Stomach (tissue), 9 donors: ENCODE data around the gene EFR3B. TPM values are rescaled to one million over a fixed set of nuclear protein-coding genes. Genes with fewer than 3 reads are reported as not detected.

Source experiments
- DNase-seq, 2 donors: peaks; one replicate each; pipeline versions ENCODE4 v3.0.0 to v3.0.0-alpha.2; 2013 to 2019
- H3K27ac ChIP-seq, 5 donors: fragments of 200-600 bp in 4 of 5; sonication (generic) in 4 of 5; one replicate each; pipeline ENCODE4 v1.5.1; 2013 to 2019; ENCODE audit warnings: mild to moderate bottlenecking in 1 of 5, moderate library complexity in 1 of 5
- H3K27me3 ChIP-seq, 3 donors: fragments of 200-600 bp; sonication (generic); one replicate each; pipeline ENCODE4 v1.5.1; 2017 to 2019; ENCODE audit warnings: mixed run types in 1 of 3
- H3K36me3 ChIP-seq, 4 donors: fragments of 200-600 bp; sonication (generic); 1 replicate in 3 of 4; 2 replicates in 1 of 4; pipeline ENCODE4 v1.5.1; 2016 to 2019
- H3K4me1 ChIP-seq, 4 donors: fragments of 200-600 bp; sonication (generic); one replicate each; pipeline ENCODE4 v1.5.1; 2016 to 2019
- H3K4me3 ChIP-seq, 4 donors: fragments of 200-600 bp; sonication (generic) in 3 of 4; one replicate each; pipeline ENCODE4 v1.5.1; 2016 to 2019; ENCODE audit warnings: mild to moderate bottlenecking in 1 of 4
- H3K9me3 ChIP-seq, 4 donors: fragments of 200-600 bp; sonication (generic); one replicate each; pipeline ENCODE4 v1.5.1; 2016 to 2019
- EP300 ChIP-seq: sonication (generic); formaldehyde crosslinking; IDR thresholded peaks from one replicate; pipeline ENCODE4 v1.6.1; 2017; ENCODE audit warnings: antibody characterized with exemption
- POLR2A ChIP-seq, 4 donors: fragments of 450-650 bp; IDR thresholded peaks; one replicate each; pipeline ENCODE4 v1.6.1; 2016; ENCODE audit warnings: antibody characterized with exemption in 4 of 4, control low read depth in 2 of 4, mild to moderate bottlenecking in 1 of 4, moderate library complexity in 1 of 4
- POLR2AphosphoS5 ChIP-seq, 3 donors: sonication (generic); formaldehyde crosslinking; IDR thresholded peaks; one replicate each; pipeline ENCODE4 v1.6.1; 2016; ENCODE audit warnings: antibody characterized with exemption in 3 of 3
- WGBS, 5 donors: extraction: QIAGEN DNeasy Blood & Tissue Kit in 3 of 5; methylation state at CpG; one replicate each; pipeline versions ENCODE4 v1.1.5 to v1.1.7; 2013 to 2018; 5-methylcytosine and 5-hydroxymethylcytosine counted together
- intact Hi-C: fragments of 100-400 bp; cut with DNase I; formaldehyde crosslinking; loops from one replicate; pipeline ENCODE4 v1.15.1; 2023; ENCODE audit warnings: low total_unique reads
- polyA plus RNA-seq, 3 donors: library from polyadenylated mRNA; stranded (reverse); fragments of 200-250 nt; gene quantifications; one replicate each; pipeline ENCODE4 v1.2.3, GENCODE V29; 2013
- total RNA-seq, 5 donors: library from RNA; depleted of rRNA; stranded (reverse); fragments of >200 nt; gene quantifications; one replicate each; pipeline versions ENCODE4 v1.1.0 to v1.2.3, GENCODE V29; 2014 to 2016
- TF ChIP-seq, protein P1 (sequence below), 7 experiments: fragments of 450-650 bp in 4 of 7; fragments of 200-600 bp in 3 of 7; sonication (generic) in 3 of 7; IDR thresholded peaks; one replicate each; pipeline ENCODE4 v1.5.1; 2016 to 2019; ENCODE audit warnings: antibody characterized with exemption in 7 of 7, control low read depth in 2 of 7, mild to moderate bottlenecking in 1 of 7
- donor health status: healthy with polysubstance abuse.
- donor health status: Bipolar disorder and iron deficiency.
- donor health status: healthy.

The EFR3B gene
- total and polyA plus RNA-seq, 8 donors = 0.10 to 4.5 (median 0.58) TPM; not detected in 1

GRCh38 chr2:25036221-25036559 is 5.7 kb upstream of the EFR3B start:
- no peaks in the 10 kb centered on the region for H3K36me3 ChIP-seq
- no peak for TF ChIP-seq POLR2AphosphoS5 (IDR thresholded peaks at IDR 0.05)
- TF ChIP-seq, protein P1, sequence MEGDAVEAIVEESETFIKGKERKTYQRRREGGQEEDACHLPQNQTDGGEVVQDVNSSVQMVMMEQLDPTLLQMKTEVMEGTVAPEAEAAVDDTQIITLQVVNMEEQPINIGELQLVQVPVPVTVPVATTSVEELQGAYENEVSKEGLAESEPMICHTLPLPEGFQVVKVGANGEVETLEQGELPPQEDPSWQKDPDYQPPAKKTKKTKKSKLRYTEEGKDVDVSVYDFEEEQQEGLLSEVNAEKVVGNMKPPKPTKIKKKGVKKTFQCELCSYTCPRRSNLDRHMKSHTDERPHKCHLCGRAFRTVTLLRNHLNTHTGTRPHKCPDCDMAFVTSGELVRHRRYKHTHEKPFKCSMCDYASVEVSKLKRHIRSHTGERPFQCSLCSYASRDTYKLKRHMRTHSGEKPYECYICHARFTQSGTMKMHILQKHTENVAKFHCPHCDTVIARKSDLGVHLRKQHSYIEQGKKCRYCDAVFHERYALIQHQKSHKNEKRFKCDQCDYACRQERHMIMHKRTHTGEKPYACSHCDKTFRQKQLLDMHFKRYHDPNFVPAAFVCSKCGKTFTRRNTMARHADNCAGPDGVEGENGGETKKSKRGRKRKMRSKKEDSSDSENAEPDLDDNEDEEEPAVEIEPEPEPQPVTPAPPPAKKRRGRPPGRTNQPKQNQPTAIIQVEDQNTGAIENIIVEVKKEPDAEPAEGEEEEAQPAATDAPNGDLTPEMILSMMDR (IDR thresholded peaks at IDR 0.05) = no peak
- peaks cover 1 to 6% (median 4%) of the 10 kb centered on the region in 4 donors for H3K4me1 ChIP-seq
- intact Hi-C loops = no loop called here
- DNase-seq = no peak
- no peaks in the 10 kb centered on the region for H3K27me3 ChIP-seq
- H3K27ac ChIP-seq = no peak overlapping the region
- no peak overlapping the region for H3K4me3 ChIP-seq
- no peaks in the 10 kb centered on the region for H3K9me3 ChIP-seq
- 76 to 84% (median 79%) methylated on average over 6 of the region's 6 CpGs for WGBS, 5 donors

DNA sequence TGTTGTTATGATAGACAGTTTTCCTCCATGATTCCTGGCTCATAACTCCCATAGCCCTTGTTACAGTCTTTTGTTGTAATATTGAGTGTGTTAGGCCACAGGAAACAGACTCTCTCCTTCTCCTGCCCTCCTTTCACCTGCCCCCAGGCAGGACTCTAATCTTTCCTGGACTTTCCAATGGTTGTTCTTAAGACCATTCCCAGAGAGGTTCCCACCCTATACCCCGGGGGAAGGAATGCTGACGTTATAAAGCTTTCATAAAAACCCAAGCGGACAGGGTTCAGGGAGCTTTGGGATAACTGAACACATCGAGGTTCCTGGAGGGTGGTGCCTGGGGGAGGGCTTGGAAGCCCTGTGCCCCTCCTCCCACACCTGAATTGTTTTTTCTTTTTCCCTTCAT is 2.8 kb upstream of the EFR3B start:
- 83 to 94% (median 89%) methylated on average over 4 of the region's 4 CpGs for WGBS, 5 donors
- H3K4me3 ChIP-seq = no peak overlapping the region
- H3K27ac ChIP-seq = no peak overlapping the region
- no peaks in the 10 kb centered on the region for H3K36me3 ChIP-seq
- intact Hi-C loops = no loop called here
- TF ChIP-seq POLR2AphosphoS5 (IDR thresholded peaks at IDR 0.05) (no peak), EP300 (no peak), POLR2A (IDR thresholded peaks at IDR 0.05) (no peak)
- TF ChIP-seq, protein P1 (IDR thresholded peaks at IDR 0.05) = no peak
- H3K9me3 ChIP-seq = no peaks in the 10 kb centered on the region
- H3K4me1 ChIP-seq = peaks cover 17 to 27% (median 24%) of the 10 kb centered on the region in 4 donors
- DNase-seq = no peak
- H3K27me3 ChIP-seq = peaks cover 0 to 18% (median 10%) of the 10 kb centered on the region in 3 donors

- 1 to 4% (median 3%) methylated on average over 15 to 28 of the region's 28 CpGs for WGBS, 5 donors
- H3K4me3 ChIP-seq = peak overlapping the region; percentile 66 to 80 (median 76)
- H3K36me3 ChIP-seq = no peaks in the 10 kb centered on the region
- H3K27ac ChIP-seq = peak overlapping the region; percentile 62 to 84 (median 81)
- H3K27me3 ChIP-seq = peaks cover 0 to 37% (median 13%) of the 10 kb centered on the region in 3 donors
- intact Hi-C loops = no loop called here
- DNase-seq = peak; percentile 69 to 90
- H3K4me1 ChIP-seq = peaks cover 17 to 27% (median 24%) of the 10 kb centered on the region in 4 donors
- no peak for TF ChIP-seq POLR2AphosphoS5 (IDR thresholded peaks at IDR 0.05)
- TF ChIP-seq, protein P1 (IDR thresholded peaks at IDR 0.05) = peak in 3 of 7 experiments; percentile 10 to 30 (median 20)
- H3K9me3 ChIP-seq = no peaks in the 10 kb centered on the region
Measured at GRCh38 chr2:25041307-25041927, 459 bp upstream of the EFR3B start.

DNA sequence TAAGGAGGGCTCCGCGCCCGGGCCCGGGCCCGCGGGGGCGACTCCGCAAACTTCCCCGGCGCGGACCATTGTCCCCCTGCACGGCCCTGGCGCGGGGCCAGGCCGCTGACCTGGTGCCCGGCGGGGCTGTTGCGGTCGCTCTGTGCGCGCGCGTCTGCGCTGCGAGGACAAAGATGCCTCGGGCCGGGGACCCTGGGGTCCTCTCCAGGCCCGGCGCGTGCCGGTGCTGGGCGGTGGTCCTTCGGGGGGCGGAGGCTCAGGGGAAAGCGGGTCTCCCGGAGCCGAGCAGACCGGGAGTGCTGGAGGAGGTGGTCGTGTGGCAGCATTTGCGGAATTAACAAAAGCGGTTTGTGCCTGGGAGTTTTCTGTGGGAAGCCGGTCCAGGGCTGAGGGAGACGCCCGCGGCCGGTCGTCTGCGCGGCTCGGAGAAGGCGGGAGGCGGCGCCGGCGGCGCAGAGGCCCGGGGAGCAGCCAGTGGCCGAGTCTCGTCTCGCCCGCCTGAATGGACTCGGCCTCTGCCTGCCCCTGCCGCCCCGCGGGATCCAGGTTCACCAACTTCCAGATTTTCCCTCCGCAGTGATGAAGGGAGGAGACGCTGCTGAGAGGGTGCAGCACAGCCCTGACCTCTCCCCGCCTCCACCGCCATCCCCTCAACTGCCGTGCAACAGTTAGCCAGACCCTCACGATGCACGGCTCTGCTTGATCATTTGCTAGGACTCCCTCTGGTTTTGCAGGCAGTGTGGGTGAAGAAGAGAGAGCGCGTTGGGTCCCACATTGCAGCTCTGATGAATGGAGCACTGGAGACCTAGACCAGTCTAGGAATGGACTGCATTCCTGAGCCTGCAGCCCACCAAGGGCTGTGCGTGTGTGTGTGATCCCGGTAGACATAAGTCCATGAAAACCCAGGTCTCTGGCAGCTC is 705 bp downstream of the EFR3B start:
- intact Hi-C loops = no loop called here
- DNase-seq = peak; percentile 38 to 75

More for the DNA sequence above, 705 bp downstream of the EFR3B start:
- peak overlapping the region; percentile 57 to 84 (median 66) for H3K27ac ChIP-seq
- peaks cover 17 to 27% (median 24%) of the 10 kb centered on the region in 4 donors for H3K4me1 ChIP-seq
- 1 to 4% (median 1%) methylated on average over 11 to 76 of the region's 76 CpGs for WGBS, 5 donors
- H3K4me3 ChIP-seq = peak overlapping the region; percentile 66 to 80 (median 76)
- H3K27me3 ChIP-seq = peaks cover 0 to 43% (median 13%) of the 10 kb centered on the region in 3 donors
- TF ChIP-seq POLR2A (IDR thresholded peaks at IDR 0.05) = no peak
- TF ChIP-seq EP300 = no peak
- TF ChIP-seq, protein P1 (IDR thresholded peaks at IDR 0.05) = no peak
- TF ChIP-seq POLR2AphosphoS5 (IDR thresholded peaks at IDR 0.05) = no peak
- no peaks in the 10 kb centered on the region for H3K36me3 ChIP-seq
- no peaks in the 10 kb centered on the region for H3K9me3 ChIP-seq
